Measurements from ENCODE around the gene WNT9B. TPM values are rescaled to one million over a fixed set of nuclear protein-coding genes. Genes with fewer than 3 reads are reported as not detected.
"Not testable (repeated sequence)": the region's sequence is repeated elsewhere in the genome, so short reads cannot be mapped to it uniquely, and the experiment has no call there.

WNT9B gene
- total RNA-seq, 2 experiments from 2014 or later = not detected

- Histone ChIP-seq H3K4me3 (ENCODE audit: low read length) (no peak overlapping the region), H3K36me3 (ENCODE audit: insufficient read depth, low read length) (no peaks in the 10 kb centered on the region), H3K27ac (ENCODE audit: low read depth in 1 of 2, low read length in 2 of 2) (no peak overlapping the region), H3K4me1 (ENCODE audit: insufficient read depth, low read length) (peaks cover 1% of the 10 kb centered on the region), H3K9me3 (ENCODE audit: control insufficient read depth in 1 of 2, insufficient read depth in 1 of 2, low read length in 2 of 2) (peaks cover 0 to 6% of the 10 kb centered on the region in 2 experiments), H3K27me3 (ENCODE audit: control insufficient read depth in 1 of 2, insufficient read depth in 2 of 2, low read length in 2 of 2) (peaks cover 10 to 11% of the 10 kb centered on the region in 2 experiments)
- no peak overlapping the region for H3K27ac Mint-ChIP-seq
- ChIA-PET CTCF (interaction anchor here (1.0 kb wide), 1 partner anchor 11 kb away, joined by 3 read pairs; no protein-coding TSS in a partner anchor), POLR2A (no interaction called here)
- H3K9me3 Mint-ChIP-seq = no peaks in the 10 kb centered on the region
- peaks cover 33% of the 10 kb centered on the region for H3K27me3 Mint-ChIP-seq
- DNase-seq (no peak), ATAC-seq (ENCODE audit: poor library complexity) (no peak)
- H3K4me3 Mint-ChIP-seq = no peak overlapping the region
- peaks cover 5% of the 10 kb centered on the region for H3K4me1 Mint-ChIP-seq (ENCODE audit: low read depth)
- no peak for TF ChIP-seq CTCF (IDR thresholded peaks at IDR 0.05)
- no peaks in the 10 kb centered on the region for H3K36me3 Mint-ChIP-seq (ENCODE audit: low read depth)
- intact Hi-C loops (cut with DNase I, micrococcal nuclease) = no loop called here
Observed at GRCh38 chr17:46836500-46836899, 14.9 kb upstream of the WNT9B start.

DNA sequence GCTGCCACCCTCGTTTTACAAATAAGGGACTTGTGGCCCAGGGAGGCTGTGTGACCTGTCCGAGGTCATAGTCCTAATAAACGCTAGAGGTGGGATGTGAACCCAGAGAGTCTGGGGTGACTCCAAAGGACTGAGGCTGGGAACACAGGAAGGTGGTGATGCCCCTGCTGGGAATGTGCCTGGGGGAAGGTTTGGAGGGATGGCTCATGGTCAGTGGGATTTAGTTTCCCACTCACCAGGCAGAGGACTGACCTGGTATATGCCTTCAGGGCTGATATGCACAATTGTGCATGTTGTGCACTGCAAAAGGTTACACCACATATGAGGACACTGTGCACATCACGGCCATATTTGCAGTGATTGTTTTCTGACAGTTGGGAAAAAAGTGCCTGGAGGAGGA lies 13.9 kb upstream of the WNT9B start:
- Histone ChIP-seq H3K4me3 (ENCODE audit: low read length) (no peak overlapping the region), H3K27me3 (ENCODE audit: control insufficient read depth in 1 of 2, insufficient read depth in 2 of 2, low read length in 2 of 2) (peaks cover 16 to 21% of the 10 kb centered on the region in 2 experiments), H3K9me3 (ENCODE audit: control insufficient read depth in 1 of 2, insufficient read depth in 1 of 2, low read length in 2 of 2) (peaks cover under 1 to 15% of the 10 kb centered on the region in 2 experiments), H3K4me1 (ENCODE audit: insufficient read depth, low read length) (peaks cover 7% of the 10 kb centered on the region), H3K27ac (ENCODE audit: low read depth in 1 of 2, low read length in 2 of 2) (no peak overlapping the region), H3K36me3 (ENCODE audit: insufficient read depth, low read length) (no peaks in the 10 kb centered on the region)
- TF ChIP-seq CTCF (IDR thresholded peaks at IDR 0.05) = no peak
- intact Hi-C loops (cut with DNase I, micrococcal nuclease) = no loop called here
- ChIA-PET POLR2A (no interaction called here), CTCF (no interaction called here)
- Mint-ChIP-seq H3K27ac (no peak overlapping the region), H3K9me3 (no peaks in the 10 kb centered on the region), H3K4me1 (ENCODE audit: low read depth) (peaks cover 5% of the 10 kb centered on the region), H3K27me3 (peaks cover 41% of the 10 kb centered on the region), H3K36me3 (ENCODE audit: low read depth) (no peaks in the 10 kb centered on the region), H3K4me3 (no peak overlapping the region)
- no peak for DNase-seq
- no peak for ATAC-seq (ENCODE audit: poor library complexity)

DNA sequence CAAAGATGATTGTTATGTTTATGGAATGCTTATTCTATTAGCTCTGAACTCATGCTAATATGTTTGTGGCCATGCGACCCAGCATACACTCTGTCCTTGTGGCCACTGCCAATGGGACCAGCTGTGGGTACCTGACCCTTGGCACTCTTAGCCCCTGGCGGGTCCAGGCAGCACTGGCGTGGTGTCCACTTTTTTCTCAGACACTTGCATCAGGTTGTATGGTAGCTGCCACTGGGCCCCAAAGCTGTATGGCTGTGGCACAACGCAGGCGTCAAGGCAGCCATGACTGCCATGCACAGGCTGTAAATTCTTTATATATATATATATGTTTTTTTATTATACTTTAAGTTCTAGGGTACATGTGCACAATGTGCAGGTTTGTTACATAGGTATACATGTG lies 12.2 kb upstream of the WNT9B start:
- DNase-seq (no peak), ATAC-seq (ENCODE audit: poor library complexity) (no peak)
- Mint-ChIP-seq H3K4me3 (no peak overlapping the region), H3K9me3 (peaks cover 5% of the 10 kb centered on the region), H3K27me3 (peaks cover 57% of the 10 kb centered on the region), H3K4me1 (ENCODE audit: low read depth) (peaks cover 5% of the 10 kb centered on the region), H3K27ac (no peak overlapping the region), H3K36me3 (ENCODE audit: low read depth) (no peaks in the 10 kb centered on the region)
- intact Hi-C loops (cut with DNase I, micrococcal nuclease) = no loop called here
- ChIA-PET CTCF (no interaction called here), POLR2A (no interaction called here)
- peaks cover 16 to 26% of the 10 kb centered on the region in 2 experiments for H3K27me3 ChIP-seq (ENCODE audit: control insufficient read depth in 1 of 2, insufficient read depth in 2 of 2, low read length in 2 of 2)
- no peak for TF ChIP-seq CTCF (IDR thresholded peaks at IDR 0.05)
- no peak overlapping the region for H3K4me3 ChIP-seq (ENCODE audit: low read length)
- H3K4me1 ChIP-seq (ENCODE audit: insufficient read depth, low read length) = peaks cover 7% of the 10 kb centered on the region
- H3K9me3 ChIP-seq (ENCODE audit: control insufficient read depth in 1 of 2, insufficient read depth in 1 of 2, low read length in 2 of 2) = peaks cover 11 to 15% of the 10 kb centered on the region in 2 experiments
- no peak overlapping the region for H3K27ac ChIP-seq (ENCODE audit: low read depth in 1 of 2, low read length in 2 of 2)
- H3K36me3 ChIP-seq (ENCODE audit: insufficient read depth, low read length) = no peaks in the 10 kb centered on the region

GRCh38 chr17:46840596-46840995 lies 10.8 kb upstream of the WNT9B start:
- H3K27ac ChIP-seq (ENCODE audit: low read depth in 1 of 2, low read length in 2 of 2); H3K4me3 Mint-ChIP-seq; DNase-seq; ATAC-seq (ENCODE audit: poor library complexity); H3K4me1 ChIP-seq (ENCODE audit: insufficient read depth, low read length); POLR2A ChIA-PET; CTCF ChIA-PET; H3K4me3 ChIP-seq (ENCODE audit: low read length); H3K27ac Mint-ChIP-seq; H3K9me3 Mint-ChIP-seq; H3K36me3 Mint-ChIP-seq (ENCODE audit: low read depth); H3K36me3 ChIP-seq (ENCODE audit: insufficient read depth, low read length); H3K4me1 Mint-ChIP-seq (ENCODE audit: low read depth): not testable (repeated sequence)
- H3K27me3 Mint-ChIP-seq = peaks cover 65% of the 10 kb centered on the region
- intact Hi-C loops (cut with DNase I, micrococcal nuclease) = loop anchor here in 1 of 2 experiments (5.0 kb wide), 1 partner anchor 162 kb away; no protein-coding TSS in a partner anchor
- Histone ChIP-seq H3K27me3 (ENCODE audit: control insufficient read depth in 1 of 2, insufficient read depth in 2 of 2, low read length in 2 of 2) (peaks cover 16 to 26% of the 10 kb centered on the region in 2 experiments), H3K9me3 (ENCODE audit: control insufficient read depth in 1 of 2, insufficient read depth in 1 of 2, low read length in 2 of 2) (peaks cover 11 to 15% of the 10 kb centered on the region in 2 experiments)

Measured in CD4-positive, alpha-beta T cell (primary cell).